HEK293T (cell line): ENCODE results near the gene GABRB3.

ENCODE experiments used
- BHLHE40 ChIP-seq: fragments of 450-650 bp; IDR thresholded peaks from 2 replicates; pipeline ENCODE4 v1.6.1; 2016; ENCODE audit warnings: mild to moderate bottlenecking, moderate library complexity, borderline replicate concordance
- ELF4 ChIP-seq: fragments of 450-650 bp; IDR thresholded peaks from 2 replicates; pipeline ENCODE4 v1.6.1; 2017; ENCODE audit warnings: antibody characterized with exemption
- L3MBTL2 ChIP-seq: fragments of 450-650 bp; conservative IDR thresholded peaks from 2 replicates; pipeline ENCODE4 v1.6.1; 2016; ENCODE audit warnings: mild to moderate bottlenecking
- NFRKB ChIP-seq: fragments of 450-650 bp; IDR thresholded peaks from 2 replicates; pipeline ENCODE4 v1.6.1; 2016; ENCODE audit warnings: mild to moderate bottlenecking, moderate library complexity
- SP1 ChIP-seq: fragments of 450-650 bp; IDR thresholded peaks from 2 replicates; pipeline ENCODE4 v1.6.1; 2017
- SUZ12 ChIP-seq: fragments of 450-650 bp; IDR thresholded peaks from 2 replicates; pipeline ENCODE4 v1.6.1; 2016; ENCODE audit warnings: mild to moderate bottlenecking

DNA sequence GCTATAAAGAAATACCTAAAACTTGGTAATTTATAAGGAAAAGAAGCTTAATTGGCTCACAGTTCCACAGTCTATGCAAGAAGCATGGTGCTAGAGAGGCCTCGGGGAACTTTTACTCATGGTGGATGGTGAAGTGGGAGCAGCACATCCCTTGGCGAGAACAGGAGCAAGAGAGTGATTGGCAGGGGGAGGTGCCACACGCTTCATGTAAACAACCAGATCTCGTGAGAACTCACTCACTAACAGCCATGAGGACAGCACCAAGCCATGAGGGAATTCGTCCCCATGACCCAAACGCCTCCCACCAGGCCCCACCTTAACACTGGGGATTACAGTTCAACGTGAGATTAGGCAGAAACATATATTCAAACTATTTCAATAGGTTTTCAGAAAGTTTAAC is 28.0 kb downstream of the GABRB3 start:
- TF ChIP-seq ELF4 = no peak
- TF ChIP-seq NFRKB = no peak
- no peak for TF ChIP-seq BHLHE40
- TF ChIP-seq L3MBTL2 = no peak
- TF ChIP-seq SUZ12 = no peak
- no peak for TF ChIP-seq SP1
